ENCODE data around the gene SHISAL2A.

SHISAL2A gene

DNA sequence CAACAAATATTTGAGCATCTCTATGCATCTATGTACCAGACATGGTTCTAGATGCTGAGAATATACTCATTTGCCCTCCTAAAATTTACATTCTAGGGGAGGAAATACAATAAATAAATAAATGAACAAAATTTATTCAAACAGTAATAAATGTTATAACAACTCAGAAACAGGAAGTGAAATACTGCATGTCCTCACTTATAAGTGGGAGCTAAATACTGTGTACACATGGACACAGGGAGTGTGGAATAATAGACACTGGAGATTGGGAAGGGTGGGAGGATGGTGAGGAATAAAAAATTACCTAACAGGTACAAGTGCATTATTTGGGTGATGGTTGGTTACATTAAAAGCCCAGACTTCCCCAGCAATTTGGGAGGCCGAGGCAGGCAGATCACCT, 60.9 kb downstream of the SHISAL2A start:
- FAIRE-seq = no peak
- no peak for DNase-seq (ENCODE audit: insufficient read length, low spot score)
- TF ChIP-seq POU2F2 (IDR thresholded peaks at IDR 0.05; ENCODE audit: low read depth, low read length) (no peak), TAF1 (IDR thresholded peaks at IDR 0.05; ENCODE audit: low read depth, low read length) (no peak), SPI1 (IDR thresholded peaks at IDR 0.05; ENCODE audit: low read depth, low read length) (peak; percentile 67), PAX5 (IDR thresholded peaks at IDR 0.05; ENCODE audit: insufficient read depth, low read length, severe bottlenecking) (no peak)

DNA sequence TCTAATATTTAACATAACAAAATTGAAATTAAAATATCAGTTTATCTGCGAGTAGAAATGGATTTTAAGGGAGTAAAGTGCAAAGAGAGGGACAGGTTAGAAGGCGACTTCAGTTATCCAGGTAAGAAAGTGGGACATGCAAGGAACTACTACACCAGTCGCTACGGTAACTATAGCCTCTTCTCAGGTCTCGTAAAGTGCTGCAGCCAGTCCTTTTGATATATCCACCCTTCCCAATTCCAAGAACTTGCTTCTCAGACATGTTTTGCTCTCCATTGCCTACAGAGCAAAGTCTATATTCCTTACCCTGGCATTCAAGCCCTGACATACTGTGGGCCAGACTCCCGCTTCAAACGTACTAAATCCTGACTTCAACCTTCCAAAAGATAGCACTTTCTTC, 62.7 kb downstream of the SHISAL2A start:
- no peak for DNase-seq (ENCODE audit: insufficient read length, low spot score)
- TF ChIP-seq PAX5 (IDR thresholded peaks at IDR 0.05; ENCODE audit: insufficient read depth, low read length, severe bottlenecking) (no peak), TAF1 (IDR thresholded peaks at IDR 0.05; ENCODE audit: low read depth, low read length) (no peak), POLR2AphosphoS5 (IDR thresholded peaks at IDR 0.05; ENCODE audit: low read depth, low read length) (no peak), SPI1 (IDR thresholded peaks at IDR 0.05; ENCODE audit: low read depth, low read length) (no peak), POU2F2 (IDR thresholded peaks at IDR 0.05; ENCODE audit: low read depth, low read length) (no peak), POLR2A (IDR thresholded peaks at IDR 0.05; ENCODE audit: low read depth, low read length) (no peak)
- no peak for FAIRE-seq

DNA sequence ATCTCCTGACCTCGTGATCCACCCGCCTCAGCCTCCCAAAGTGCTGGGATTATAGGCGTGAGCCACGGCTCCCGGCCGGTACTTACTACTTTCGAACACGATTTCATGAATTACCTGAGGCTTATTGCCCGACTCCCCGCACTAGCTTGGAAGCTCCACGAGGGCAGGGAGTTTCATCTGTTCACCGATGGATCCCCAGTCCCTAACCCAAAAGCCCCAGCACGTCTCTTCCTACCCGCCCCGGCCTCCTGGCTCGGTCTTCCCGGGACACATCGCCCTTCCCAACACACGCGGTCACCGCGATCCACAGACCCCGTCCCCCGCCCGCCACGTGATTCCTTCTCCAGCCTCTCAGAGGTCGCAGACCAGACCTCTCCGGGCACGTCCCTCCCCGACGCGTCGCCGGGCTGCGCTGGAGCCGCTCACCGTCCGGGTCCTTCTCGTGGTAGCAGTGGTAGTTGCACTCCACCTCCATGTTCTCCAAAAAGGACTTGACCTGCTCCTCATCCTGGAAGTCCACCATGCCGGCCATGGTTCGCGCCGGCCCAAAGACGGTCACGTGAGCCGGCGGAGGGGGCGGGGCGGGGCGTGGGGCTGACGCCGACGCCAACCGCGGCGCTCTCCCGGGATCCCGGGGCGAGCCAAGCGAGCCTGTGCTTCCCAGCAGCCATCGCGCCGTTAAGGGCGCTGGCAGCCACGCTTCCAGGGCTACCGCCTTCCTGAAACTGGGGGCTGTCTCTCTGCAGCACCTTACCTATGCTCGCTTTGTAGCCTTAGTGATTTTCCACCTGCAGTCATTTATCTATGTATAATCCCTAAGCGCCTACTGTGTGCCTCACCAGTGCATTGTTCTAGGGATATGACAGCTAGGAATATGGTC, 65.1 kb downstream of the SHISAL2A start, which contains the start of gene COA7:
COA7 (minus strand) TSS at position 553 of the 880 bp plus-strand sequence; CDS start at position 532, 21 bp downstream.
- FAIRE-seq = peak; percentile 48
- TF ChIP-seq POLR2A (IDR thresholded peaks at IDR 0.05; ENCODE audit: low read depth, low read length) (peak; percentile 44; the same call in 1 of the 2 replicates), POLR2AphosphoS5 (IDR thresholded peaks at IDR 0.05; ENCODE audit: low read depth, low read length) (0 out of 2 replicates have a peak, but pooled peaks have one; percentile 22), POU2F2 (IDR thresholded peaks at IDR 0.05; ENCODE audit: low read depth, low read length) (no peak), TAF1 (IDR thresholded peaks at IDR 0.05; ENCODE audit: low read depth, low read length) (peak; percentile 50; the same call in 1 of the 2 replicates), PAX5 (IDR thresholded peaks at IDR 0.05; ENCODE audit: insufficient read depth, low read length, severe bottlenecking) (no peak), SPI1 (IDR thresholded peaks at IDR 0.05; ENCODE audit: low read depth, low read length) (no peak)
- peak; percentile 59 for DNase-seq (ENCODE audit: insufficient read length, low spot score)

GRCh38 chr1:52702886-52703787, 70.2 kb downstream of the SHISAL2A start:
- DNase-seq (ENCODE audit: insufficient read length, low spot score) (peak; percentile 69), FAIRE-seq (peak; percentile 94)
- TF ChIP-seq POU2F2 (IDR thresholded peaks at IDR 0.05; ENCODE audit: low read depth, low read length) = peak; percentile 8; the same call in 1 of the 2 replicates
- TF ChIP-seq TAF1 (IDR thresholded peaks at IDR 0.05; ENCODE audit: low read depth, low read length) = no peak
- TF ChIP-seq POLR2A (IDR thresholded peaks at IDR 0.05; ENCODE audit: low read depth, low read length) = no peak

DNA sequence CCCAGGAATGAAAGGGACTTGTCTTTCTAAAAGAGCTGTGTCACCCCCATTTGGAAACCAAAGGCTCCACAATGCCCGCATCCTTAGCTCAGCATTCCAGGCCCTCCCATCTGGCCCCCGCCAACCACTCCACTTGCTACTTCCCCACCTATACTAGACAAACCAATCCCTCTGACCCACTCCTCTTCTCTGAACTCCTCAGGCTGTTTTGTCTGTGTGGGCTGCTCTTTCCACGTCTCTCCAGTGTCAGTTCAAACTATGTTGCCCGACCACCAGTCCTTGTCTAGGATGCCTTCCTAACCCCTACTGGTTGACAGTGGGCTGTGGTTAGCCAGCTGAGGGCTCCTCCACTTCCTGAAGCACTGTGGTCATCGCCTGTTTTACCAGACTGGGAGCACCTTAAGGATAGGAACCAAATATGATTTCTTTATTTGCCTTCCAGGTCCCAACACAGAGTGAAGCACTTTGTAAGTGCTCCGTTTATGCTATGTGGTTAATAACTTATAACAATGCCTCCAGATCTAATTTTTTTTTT, 73.2 kb downstream of the SHISAL2A start:
- TF ChIP-seq POU2F2 (IDR thresholded peaks at IDR 0.05; ENCODE audit: low read depth, low read length) = no peak
- no peak for TF ChIP-seq POLR2AphosphoS5 (IDR thresholded peaks at IDR 0.05; ENCODE audit: low read depth, low read length)
- no peak for TF ChIP-seq PAX5 (IDR thresholded peaks at IDR 0.05; ENCODE audit: insufficient read depth, low read length, severe bottlenecking)
- TF ChIP-seq SPI1 (IDR thresholded peaks at IDR 0.05; ENCODE audit: low read depth, low read length) = no peak
- TF ChIP-seq POLR2A (IDR thresholded peaks at IDR 0.05; ENCODE audit: low read depth, low read length) = no peak
- no peak for TF ChIP-seq TAF1 (IDR thresholded peaks at IDR 0.05; ENCODE audit: low read depth, low read length)
- FAIRE-seq (no peak), DNase-seq (ENCODE audit: insufficient read length, low spot score) (no peak)

Measured in GM12891 (cell line).